Trophoblast cell (in vitro differentiated cells and primary cell): Measurements from ENCODE around the gene CABYR.

Experiments
- DNase-seq, 2 donors: peaks; one replicate each; pipeline ENCODE4 v3.0.0-alpha.2; 2016
- H2AFZ ChIP-seq: 2 replicates; pipeline ENCODE4 v1.6.1; 2013; ENCODE audit warnings: low read length, moderate library complexity, mild to moderate bottlenecking; ENCODE audit not compliant: insufficient read depth, poor library complexity
- H2AK5ac ChIP-seq: 2 replicates; pipeline ENCODE4 v1.6.1; 2013; ENCODE audit warnings: mild to moderate bottlenecking, low read length
- H2BK120ac ChIP-seq: 2 replicates; pipeline ENCODE4 v1.6.1; 2013; ENCODE audit warnings: low read length, mild to moderate bottlenecking, moderate library complexity; ENCODE audit not compliant: insufficient read depth, poor library complexity
- H2BK12ac ChIP-seq: 2 replicates; pipeline ENCODE4 v1.6.1; 2013; ENCODE audit warnings: mild to moderate bottlenecking, low read length, moderate library complexity
- H2BK5ac ChIP-seq: 2 replicates; pipeline ENCODE4 v1.6.1; 2013; ENCODE audit warnings: low read length, low read depth, moderate library complexity, mild to moderate bottlenecking; ENCODE audit not compliant: poor library complexity
- H3K14ac ChIP-seq: 2 replicates; pipeline ENCODE4 v1.6.1; 2013; ENCODE audit warnings: mild to moderate bottlenecking, low read length
- H3K18ac ChIP-seq: 2 replicates; pipeline ENCODE4 v1.6.1; 2013; ENCODE audit warnings: mild to moderate bottlenecking, low read length
- H3K23ac ChIP-seq: 2 replicates; pipeline ENCODE4 v1.6.1; 2013; ENCODE audit warnings: low read length
- H3K27ac ChIP-seq: 2 replicates; pipeline ENCODE4 v1.5.1; 2013; ENCODE audit warnings: low read depth, mild to moderate bottlenecking, inconsistent platforms, low read length, moderate library complexity
- H3K27me3 ChIP-seq: 2 replicates; pipeline ENCODE4 v1.6.1; 2013; ENCODE audit warnings: inconsistent platforms, mild to moderate bottlenecking, low read length, moderate library complexity; ENCODE audit not compliant: insufficient read depth
- H3K36me3 ChIP-seq, 2 experiments: 1 replicate in 1 of 2; 2 replicates in 1 of 2; pipeline ENCODE4 v1.6.1; 2013; ENCODE audit warnings: low read length in 2 of 2, mild to moderate bottlenecking in 2 of 2, moderate library complexity in 1 of 2; ENCODE audit not compliant: insufficient read depth in 2 of 2, control insufficient read depth in 1 of 2
- H3K4ac ChIP-seq: 2 replicates; pipeline ENCODE4 v1.6.1; 2013; ENCODE audit warnings: low read depth, mild to moderate bottlenecking, low read length, moderate library complexity
- H3K4me1 ChIP-seq, 2 experiments: 1 replicate in 1 of 2; 2 replicates in 1 of 2; pipeline ENCODE4 v1.6.1; 2013; ENCODE audit warnings: low read length in 2 of 2, mild to moderate bottlenecking in 2 of 2, moderate library complexity in 1 of 2; ENCODE audit not compliant: insufficient read depth in 2 of 2, control insufficient read depth in 1 of 2
- H3K4me2 ChIP-seq: 2 replicates; pipeline ENCODE4 v1.6.1; 2013; ENCODE audit warnings: inconsistent platforms, mild to moderate bottlenecking, low read length, moderate library complexity
- H3K4me3 ChIP-seq: 2 replicates; pipeline ENCODE4 v1.5.1; 2013; ENCODE audit warnings: mild to moderate bottlenecking, low read depth, low read length, inconsistent platforms
- H3K79me1 ChIP-seq: one replicate; pipeline ENCODE4 v1.6.1; 2013; ENCODE audit warnings: low read length
- H3K79me2 ChIP-seq: 2 replicates; pipeline ENCODE4 v1.6.1; 2013; ENCODE audit warnings: low read length, mild to moderate bottlenecking; ENCODE audit not compliant: control insufficient read depth, insufficient read depth, poor library complexity
- H3K9ac ChIP-seq: 2 replicates; pipeline ENCODE4 v1.6.1; 2013; ENCODE audit warnings: mild to moderate bottlenecking, low read length
- H3K9me3 ChIP-seq: 2 replicates; pipeline ENCODE4 v1.6.1; 2013; ENCODE audit warnings: low read depth, mild to moderate bottlenecking, control low read depth, inconsistent platforms, low read length; ENCODE audit not compliant: insufficient read depth
- H4K12ac ChIP-seq: 2 replicates; pipeline ENCODE4 v1.6.1; 2013; ENCODE audit warnings: low read depth, mild to moderate bottlenecking, low read length, moderate library complexity
- H4K8ac ChIP-seq: 2 replicates; pipeline ENCODE4 v1.6.1; 2013; ENCODE audit warnings: low read depth, mild to moderate bottlenecking, low read length, moderate library complexity
- H4K91ac ChIP-seq: one replicate; pipeline ENCODE4 v1.6.1; 2013; ENCODE audit warnings: low read depth, mild to moderate bottlenecking, low read length, moderate library complexity
- WGBS: extraction: QIAGEN DNeasy Blood & Tissue Kit; methylation state at CpG from one replicate; pipeline ENCODE4 v1.1.7; 2013; ENCODE audit warnings: missing lambda C conversion rate; ENCODE audit not compliant: insufficient read length, insufficient coverage; ENCODE audit errors: extremely low coverage; 5-methylcytosine and 5-hydroxymethylcytosine counted together

CABYR gene

DNA sequence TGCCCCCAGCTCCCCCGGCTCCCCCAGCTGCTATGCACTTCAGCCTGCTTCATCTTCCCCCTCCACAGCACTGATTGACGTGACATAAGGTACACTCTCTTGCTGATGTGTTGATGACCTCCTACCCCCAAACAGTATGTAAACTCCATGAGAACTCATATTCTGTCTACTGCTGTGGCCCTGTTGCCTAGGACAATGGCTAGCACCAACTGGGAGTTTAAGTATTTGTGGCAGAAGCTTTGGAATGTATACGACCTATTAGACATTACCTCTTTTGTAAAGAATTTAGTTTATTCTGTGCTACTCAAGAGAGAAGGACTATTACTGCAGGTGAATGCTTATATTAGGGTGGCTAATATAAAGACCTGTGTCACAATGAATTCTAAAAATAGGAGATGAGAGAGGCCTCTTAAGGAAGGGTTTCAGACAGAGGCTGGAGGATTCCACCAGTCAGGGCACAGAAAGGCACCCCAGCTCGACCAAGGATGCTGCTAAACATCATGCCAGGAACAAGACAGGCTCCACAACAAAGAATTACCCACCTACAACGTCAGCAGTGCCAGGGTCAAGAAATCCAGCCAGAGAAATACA lies 60.6 kb downstream of the CABYR start:
- WGBS: no CpG with 5 or more reads among the region's 5 CpGs
- H3K36me3 ChIP-seq: no peaks in the 10 kb centered on the region

GRCh38 chr18:24200494-24201290 lies 61.8 kb downstream of the CABYR start:
- no peak overlapping the region for H3K27ac ChIP-seq
- no peak overlapping the region for H3K9ac ChIP-seq
- peaks cover 2% of the 10 kb centered on the region for H3K9me3 ChIP-seq
- no peak overlapping the region for H3K4me3 ChIP-seq
- no peak overlapping the region for H2AK5ac ChIP-seq
- H4K12ac ChIP-seq: no peak overlapping the region
- DNase-seq: no peak
- no peak overlapping the region for H2BK120ac ChIP-seq
- H3K36me3 ChIP-seq: no peaks in the 10 kb centered on the region
- no peak overlapping the region for H4K91ac ChIP-seq
- no peak overlapping the region for H2AFZ ChIP-seq
- H3K79me2 ChIP-seq: no peaks in the 10 kb centered on the region
- no CpG with 5 or more reads among the region's 11 CpGs for WGBS
- H3K23ac ChIP-seq: no peak overlapping the region
- no peak overlapping the region for H2BK12ac ChIP-seq
- H3K14ac ChIP-seq: no peak overlapping the region
- no peak overlapping the region for H3K18ac ChIP-seq
- H3K4ac ChIP-seq: no peak overlapping the region
- H2BK5ac ChIP-seq: no peak overlapping the region
- no peaks in the 10 kb centered on the region for H3K79me1 ChIP-seq
- no peaks in the 10 kb centered on the region for H3K27me3 ChIP-seq
- peaks cover 0 to 2% of the 10 kb centered on the region in 2 experiments for H3K4me1 ChIP-seq
- H4K8ac ChIP-seq: no peak overlapping the region
- no peak overlapping the region for H3K4me2 ChIP-seq

More for the DNA sequence above, 60.6 kb downstream of the CABYR start:
- Histone ChIP-seq H3K18ac (no peak overlapping the region), H3K79me2 (no peaks in the 10 kb centered on the region), H4K8ac (no peak overlapping the region), H2BK12ac (no peak overlapping the region), H3K4ac (no peak overlapping the region), H3K14ac (no peak overlapping the region), H3K9ac (no peak overlapping the region), H3K4me1 (peaks cover 0 to 2% of the 10 kb centered on the region in 2 experiments), H2AFZ (no peak overlapping the region), H3K27ac (no peak overlapping the region), H3K79me1 (no peaks in the 10 kb centered on the region), H2AK5ac (no peak overlapping the region), H3K23ac (no peak overlapping the region), H4K91ac (no peak overlapping the region), H3K4me3 (no peak overlapping the region), H3K4me2 (peak overlapping the region; percentile 7), H2BK120ac (no peak overlapping the region), H3K27me3 (no peaks in the 10 kb centered on the region), H4K12ac (no peak overlapping the region), H2BK5ac (no peak overlapping the region), H3K9me3 (peaks cover 2% of the 10 kb centered on the region)
- no peak for DNase-seq

GRCh38 chr18:24201699-24202687 lies 63.1 kb downstream of the CABYR start:
- H3K23ac ChIP-seq: no peak overlapping the region
- no peak overlapping the region for H4K12ac ChIP-seq
- no peak overlapping the region for H2BK5ac ChIP-seq
- no peak overlapping the region for H3K4ac ChIP-seq
- H4K91ac ChIP-seq: no peak overlapping the region
- no peak overlapping the region for H2BK12ac ChIP-seq
- no peaks in the 10 kb centered on the region for H3K27me3 ChIP-seq
- no peaks in the 10 kb centered on the region for H3K36me3 ChIP-seq
- H2AK5ac ChIP-seq: no peak overlapping the region
- peaks cover 0 to 2% of the 10 kb centered on the region in 2 experiments for H3K4me1 ChIP-seq
- no peak overlapping the region for H3K14ac ChIP-seq
- H2AFZ ChIP-seq: no peak overlapping the region
- H3K9ac ChIP-seq: no peak overlapping the region
- H3K4me3 ChIP-seq: no peak overlapping the region
- no peaks in the 10 kb centered on the region for H3K79me1 ChIP-seq
- no peak overlapping the region for H3K27ac ChIP-seq
- no CpG with 5 or more reads among the region's 8 CpGs for WGBS
- H3K9me3 ChIP-seq: no peaks in the 10 kb centered on the region
- DNase-seq: no peak
- no peak overlapping the region for H2BK120ac ChIP-seq
- no peak overlapping the region for H3K4me2 ChIP-seq
- no peaks in the 10 kb centered on the region for H3K79me2 ChIP-seq
- H3K18ac ChIP-seq: no peak overlapping the region
- no peak overlapping the region for H4K8ac ChIP-seq

DNA sequence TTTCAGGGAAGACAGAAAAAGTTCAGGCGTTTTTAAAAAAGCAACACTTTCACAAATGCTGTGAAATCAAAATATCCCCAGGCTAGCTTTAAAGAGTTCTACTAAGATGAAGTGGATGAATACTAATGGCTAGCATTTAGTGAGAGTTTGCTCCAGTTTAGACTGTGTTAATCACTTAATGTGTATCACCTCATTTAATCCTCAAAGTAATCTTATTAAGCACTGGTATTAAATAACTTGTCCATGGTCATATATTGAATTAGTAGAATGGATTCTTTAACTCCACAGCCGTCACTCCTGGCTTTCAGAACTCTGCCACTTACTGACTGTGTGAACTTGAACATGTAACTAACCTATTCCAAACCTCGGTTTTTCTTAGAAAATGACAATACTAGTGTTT lies 66.0 kb downstream of the CABYR start:
- Histone ChIP-seq H4K8ac (no peak overlapping the region), H2AK5ac (no peak overlapping the region), H4K12ac (no peak overlapping the region), H3K79me2 (no peaks in the 10 kb centered on the region), H2AFZ (no peak overlapping the region), H3K4me3 (no peak overlapping the region), H2BK5ac (no peak overlapping the region), H3K79me1 (no peaks in the 10 kb centered on the region), H4K91ac (no peak overlapping the region), H3K23ac (no peak overlapping the region), H2BK120ac (no peak overlapping the region), H3K4me2 (no peak overlapping the region), H3K9me3 (no peaks in the 10 kb centered on the region), H3K36me3 (no peaks in the 10 kb centered on the region), H3K27me3 (no peaks in the 10 kb centered on the region), H3K27ac (no peak overlapping the region), H2BK12ac (no peak overlapping the region), H3K14ac (no peak overlapping the region), H3K4me1 (no peaks in the 10 kb centered on the region), H3K18ac (no peak overlapping the region), H3K4ac (no peak overlapping the region), H3K9ac (no peak overlapping the region)
- no CpG with 5 or more reads among the region's 3 CpGs for WGBS
- no peak for DNase-seq
